Activated CD8-positive, alpha-beta T cell treated with anti-CD3 and anti-CD28 coated beads, Interleukin-2, amount 10 ng/mL, durations not matched to agents 7 days and 5 days (primary cell): Measurements from ENCODE around the gene OR56A4. TPM values are rescaled to one million over a fixed set of nuclear protein-coding genes. Genes with fewer than 3 reads are reported as not detected.
"Not testable (repeated sequence)": the region's sequence is repeated elsewhere in the genome, so short reads cannot be mapped to it uniquely, and the experiment has no call there.

ENCODE experiments used
- ATAC-seq: fragments of 150-1000 bp; cut with Tn5 transposase; one replicate; pipeline ENCODE4 v1.10.0; 2021; ENCODE audit warnings: moderate library complexity
- CTCF ChIA-PET: fragments of 350-600 bp; sonication (Branson Sonifier 250); formaldehyde crosslinking; loops from one replicate; lab custom pipeline; 2021; ENCODE audit warnings: antibody characterized with exemption; lab: Charles Lee
- POLR2A ChIA-PET: fragments of 350-600 bp; sonication (Branson Sonifier 250); formaldehyde crosslinking; loops from one replicate; lab custom pipeline; 2021; ENCODE audit warnings: antibody characterized with exemption; lab: Charles Lee
- DNase-seq: peaks from one replicate; pipeline ENCODE4 v3.0.0-alpha.2; 2020
- H3K27ac Mint-ChIP-seq: one replicate; pipeline ENCODE4 v1.8.0; 2021; ENCODE audit warnings: mild to moderate bottlenecking, mixed read lengths
- H3K27me3 Mint-ChIP-seq: one replicate; pipeline ENCODE4 v1.8.0; 2021; ENCODE audit warnings: low read depth, mixed read lengths
- H3K36me3 Mint-ChIP-seq: one replicate; pipeline ENCODE4 v1.8.0; 2021; ENCODE audit warnings: low read depth, mixed read lengths
- H3K4me1 Mint-ChIP-seq: one replicate; pipeline ENCODE4 v1.8.0; 2021; ENCODE audit warnings: low read depth, mixed read lengths
- H3K4me3 Mint-ChIP-seq: one replicate; pipeline ENCODE4 v1.8.0; 2021; ENCODE audit warnings: mild to moderate bottlenecking, mixed read lengths
- H3K9me3 Mint-ChIP-seq: one replicate; pipeline ENCODE4 v1.8.0; 2022; ENCODE audit warnings: mixed read lengths; ENCODE audit not compliant: insufficient read depth
- total RNA-seq, 2 experiments: library from RNA; stranded (reverse); gene quantifications; one replicate each; pipeline ENCODE4 v1.2.3, GENCODE V29; 2021

The OR56A4 gene
- total RNA-seq, 2 experiments from 2014 or later, result not detected

DNA sequence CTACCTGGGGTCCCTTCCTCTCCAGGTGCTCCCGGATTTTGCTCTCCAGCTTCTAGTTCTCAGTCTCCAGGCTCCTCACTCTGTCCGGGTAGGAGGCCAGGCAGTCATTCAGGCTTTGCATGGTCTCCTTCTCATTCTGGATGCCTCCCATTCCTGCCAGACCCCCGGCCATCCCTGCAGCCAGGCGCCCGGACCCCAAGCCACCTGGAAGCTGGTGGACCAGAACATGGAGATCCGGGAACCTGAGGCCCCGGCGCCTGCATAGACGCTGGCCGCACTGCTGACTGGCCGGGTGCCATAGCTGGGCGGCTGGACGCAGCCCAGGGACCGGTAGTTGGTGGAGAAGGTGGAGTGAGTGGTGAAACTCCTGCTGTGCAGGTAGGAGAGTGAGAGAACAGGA is 12.0 kb downstream of the OR56A4 start:
- DNase-seq, result no peak
- no peak overlapping the region for H3K4me3 Mint-ChIP-seq
- CTCF ChIA-PET, result no interaction called here
- H3K27ac Mint-ChIP-seq, result no peak overlapping the region
- H3K27me3 Mint-ChIP-seq, result peaks cover 3% of the 10 kb centered on the region
- no peaks in the 10 kb centered on the region for H3K9me3 Mint-ChIP-seq
- no peaks in the 10 kb centered on the region for H3K36me3 Mint-ChIP-seq
- POLR2A ChIA-PET, result no interaction called here
- ATAC-seq, result no peak
- H3K4me1 Mint-ChIP-seq, result no peaks in the 10 kb centered on the region

GRCh38 chr11:5992604-5993251 is 14.0 kb downstream of the OR56A4 start:
- Mint-ChIP-seq H3K9me3 (no peaks in the 10 kb centered on the region), H3K4me3 (no peak overlapping the region), H3K27ac (no peak overlapping the region), H3K27me3 (peaks cover 3% of the 10 kb centered on the region), H3K36me3 (no peaks in the 10 kb centered on the region), H3K4me1 (no peaks in the 10 kb centered on the region)
- DNase-seq, result no peak
- ChIA-PET CTCF (interaction anchor here (0.6 to 1.0 kb wide), 3 partner anchors 324 to 370 kb away, joined by 3 to 5 read pairs (median 4); no protein-coding TSS in a partner anchor), POLR2A (no interaction called here)
- no peak for ATAC-seq

GRCh38 chr11:5992150-5992549 is 14.6 kb downstream of the OR56A4 start:
- Mint-ChIP-seq H3K27ac (no peak overlapping the region), H3K4me3 (no peak overlapping the region), H3K9me3 (no peaks in the 10 kb centered on the region), H3K27me3 (peaks cover 5% of the 10 kb centered on the region), H3K36me3 (no peaks in the 10 kb centered on the region), H3K4me1 (no peaks in the 10 kb centered on the region)
- ChIA-PET CTCF (interaction anchor here (0.9 to 1.0 kb wide), 2 partner anchors 359 to 371 kb away, joined by 4 to 5 read pairs; no protein-coding TSS in a partner anchor), POLR2A (no interaction called here)
- DNase-seq (no peak), ATAC-seq (no peak)

DNA sequence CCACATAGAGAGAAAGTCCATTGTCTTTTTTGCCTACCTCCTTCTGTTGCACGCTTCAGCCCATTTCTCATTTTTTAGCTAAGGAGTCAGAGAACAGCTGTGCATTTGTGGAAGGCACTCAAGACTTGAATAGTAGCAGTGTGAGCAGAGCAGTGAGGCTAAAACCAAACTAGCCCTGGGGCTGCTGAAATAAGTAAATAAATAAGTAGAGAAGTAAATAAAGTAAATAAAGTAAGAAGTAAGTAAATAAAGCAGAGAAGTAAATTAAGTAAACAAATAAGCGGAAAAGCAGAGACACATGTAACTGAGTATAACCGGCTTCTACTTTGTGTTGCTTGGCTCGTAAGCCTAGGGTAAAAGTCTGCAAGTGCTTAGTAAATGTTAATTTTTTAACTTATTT is 17.5 kb downstream of the OR56A4 start:
- Mint-ChIP-seq H3K27me3 (peaks cover 5% of the 10 kb centered on the region), H3K9me3 (no peaks in the 10 kb centered on the region), H3K4me3 (no peak overlapping the region), H3K27ac (no peak overlapping the region), H3K36me3 (no peaks in the 10 kb centered on the region), H3K4me1 (no peaks in the 10 kb centered on the region)
- DNase-seq (no peak), ATAC-seq (no peak)
- CTCF ChIA-PET, result interaction anchor here (0.9 kb wide), 1 partner anchor 374 kb away, joined by 4 read pairs; no protein-coding TSS in a partner anchor
- POLR2A ChIA-PET, result no interaction called here

- Mint-ChIP-seq H3K27ac (no peak within 1 kb of the TSS), H3K4me3 (no peak within 1 kb of the TSS), H3K36me3 (no peaks in the 10 kb centered on the region), H3K27me3 (peaks cover 8% of the 10 kb centered on the region), H3K9me3 (no peaks in the 10 kb centered on the region), H3K4me1 (no peaks in the 10 kb centered on the region)
- no peak for ATAC-seq
- ChIA-PET POLR2A (no interaction called here), CTCF (no interaction called here)
- no peak for DNase-seq
Measured at GRCh38 chr11:5986885-5987284, 19.9 kb downstream of the OR56A4 start, which contains the start of gene OR52L1. Gene OR52L1 (minus strand): TSS chr11:5986985. CDS start chr11:5986930, 55 bp downstream.

DNA sequence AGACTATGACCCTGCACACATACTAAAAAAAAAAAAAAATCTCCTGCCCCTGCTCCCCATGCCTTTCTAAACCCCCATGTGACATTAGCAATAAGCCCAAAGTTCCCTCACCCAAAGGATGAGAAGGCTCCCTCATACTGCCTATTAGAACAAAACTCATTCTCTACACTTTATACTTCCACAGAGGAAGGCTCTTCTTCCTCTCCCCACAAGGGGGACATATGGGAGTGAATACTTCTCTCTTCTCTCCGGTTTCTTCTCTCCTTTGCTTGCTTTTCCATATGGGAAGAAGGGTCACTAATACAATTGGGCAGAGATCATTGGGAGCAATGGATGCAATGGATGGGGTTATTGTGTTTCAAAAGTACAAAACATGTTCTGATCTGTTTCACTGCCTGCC is 23.3 kb downstream of the OR56A4 start:
- no peaks in the 10 kb centered on the region for H3K36me3 Mint-ChIP-seq
- CTCF ChIA-PET, result no interaction called here
- H3K27ac Mint-ChIP-seq, result no peak overlapping the region
- no peak overlapping the region for H3K4me3 Mint-ChIP-seq
- no peaks in the 10 kb centered on the region for H3K9me3 Mint-ChIP-seq
- ATAC-seq (no peak), DNase-seq (no peak)
- POLR2A ChIA-PET, result no interaction called here
- H3K27me3 Mint-ChIP-seq, result peaks cover 8% of the 10 kb centered on the region
- H3K4me1 Mint-ChIP-seq, result no peaks in the 10 kb centered on the region

DNA sequence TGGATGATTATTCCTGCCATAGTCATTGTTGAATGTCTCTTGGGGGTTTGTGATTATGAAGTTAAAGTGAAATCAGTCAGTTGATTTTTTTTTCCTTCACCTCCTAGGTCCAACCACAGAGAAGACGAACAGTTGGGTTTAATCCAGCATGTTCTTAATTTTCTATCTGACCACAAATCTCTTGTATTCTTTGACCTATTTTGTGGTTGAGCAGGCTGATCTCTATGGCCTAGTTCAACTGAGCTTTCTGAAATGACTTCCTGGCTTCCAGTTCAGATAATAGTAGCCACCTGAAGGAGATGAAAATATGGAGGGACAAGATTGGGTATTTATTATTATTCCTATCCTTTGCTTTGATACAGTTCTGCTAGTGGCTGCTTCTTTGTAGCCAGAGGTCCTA is 33.2 kb downstream of the OR56A4 start:
- DNase-seq (no peak), ATAC-seq (no peak)
- ChIA-PET POLR2A (no interaction called here), CTCF (no interaction called here)
- Mint-ChIP-seq H3K4me1 (no peaks in the 10 kb centered on the region), H3K4me3 (no peak overlapping the region), H3K9me3 (no peaks in the 10 kb centered on the region), H3K27me3 (peaks cover 3% of the 10 kb centered on the region), H3K36me3 (no peaks in the 10 kb centered on the region), H3K27ac (no peak overlapping the region)

DNA sequence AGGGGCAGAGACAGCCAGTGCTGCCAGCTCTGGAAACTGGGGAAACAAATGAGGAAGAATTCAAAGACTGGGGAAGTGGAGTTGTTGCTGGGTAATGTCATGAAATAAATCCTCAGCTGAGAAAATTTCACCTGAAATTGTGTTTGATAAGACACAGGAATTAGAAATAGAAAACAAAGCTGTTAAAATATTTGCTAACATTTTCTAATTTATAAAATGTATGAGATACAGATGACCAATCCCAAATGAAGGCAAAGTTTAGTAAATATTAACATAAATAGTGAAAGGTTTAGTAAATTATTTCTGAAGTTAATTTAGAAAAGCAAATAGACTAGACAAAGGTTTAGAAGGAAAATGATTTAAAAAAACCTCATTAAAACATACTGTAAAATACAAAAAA is 38.4 kb downstream of the OR56A4 start, which contains the start of gene OR56A5:
Gene OR56A5 (minus strand): TSS at position 101 of the 400 bp plus-strand sequence. CDS start 0 bp downstream, at position 101.
- H3K27me3 Mint-ChIP-seq, result peaks cover 3% of the 10 kb centered on the region
- H3K9me3 Mint-ChIP-seq, result no peaks in the 10 kb centered on the region
- DNase-seq (no peak), ATAC-seq (no peak)
- H3K4me3 Mint-ChIP-seq, result no peak within 1 kb of the TSS
- H3K27ac Mint-ChIP-seq, result no peak within 1 kb of the TSS
- H3K36me3 Mint-ChIP-seq, result no peaks in the 10 kb centered on the region
- ChIA-PET CTCF (no interaction called here), POLR2A (no interaction called here)
- H3K4me1 Mint-ChIP-seq, result no peaks in the 10 kb centered on the region

- ChIA-PET CTCF (no interaction called here), POLR2A (no interaction called here)
- Mint-ChIP-seq H3K4me3 (no peak overlapping the region), H3K27me3 (peaks cover 3% of the 10 kb centered on the region), H3K36me3 (no peaks in the 10 kb centered on the region), H3K27ac (no peak overlapping the region), H3K9me3 (peaks cover 4% of the 10 kb centered on the region), H3K4me1 (no peaks in the 10 kb centered on the region)
- ATAC-seq (no peak), DNase-seq (no peak)
Measured at GRCh38 chr11:5967708-5968107, 39.0 kb downstream of the OR56A4 start.

GRCh38 chr11:5966958-5967357 is 39.8 kb downstream of the OR56A4 start:
- ATAC-seq (no peak), DNase-seq (no peak)
- ChIA-PET CTCF (no interaction called here), POLR2A (no interaction called here)
- peaks cover 3% of the 10 kb centered on the region for H3K27me3 Mint-ChIP-seq
- H3K9me3 Mint-ChIP-seq, result peaks cover 7% of the 10 kb centered on the region
- H3K4me1 Mint-ChIP-seq, result no peaks in the 10 kb centered on the region
- H3K36me3 Mint-ChIP-seq, result no peaks in the 10 kb centered on the region
- no peak overlapping the region for H3K27ac Mint-ChIP-seq
- no peak overlapping the region for H3K4me3 Mint-ChIP-seq

DNA sequence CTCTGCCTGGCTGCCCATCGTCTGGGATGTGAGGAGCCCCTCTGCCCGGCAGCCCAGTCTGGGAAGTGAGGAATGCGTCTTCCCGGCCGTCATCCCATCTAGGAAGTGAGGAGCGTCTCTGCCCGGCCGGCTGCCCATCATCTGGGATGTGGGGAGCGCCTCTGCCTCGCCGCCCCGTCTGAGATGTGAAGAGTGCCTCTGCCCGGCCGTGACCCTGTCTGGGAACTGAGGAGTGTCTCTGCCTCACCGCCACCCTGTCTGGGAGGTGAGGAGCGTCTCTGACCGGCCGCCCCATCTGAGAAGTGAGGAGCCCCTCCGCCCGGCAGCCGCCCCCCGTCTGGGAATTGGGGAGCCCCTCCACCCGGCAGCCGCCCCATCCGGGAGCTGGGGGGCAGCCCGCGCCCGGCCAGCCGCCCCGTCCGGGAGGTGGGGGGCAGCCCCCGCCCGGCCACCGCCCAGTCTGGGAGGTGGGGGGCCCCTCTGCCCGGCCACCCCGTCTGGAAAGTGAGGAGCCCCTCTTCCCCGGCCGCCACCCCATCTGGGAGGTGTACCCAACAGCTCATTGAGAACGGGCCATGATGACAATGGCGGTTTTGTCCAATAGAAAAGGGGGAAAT is 45.9 kb downstream of the OR56A4 start:
- CTCF ChIA-PET, H3K4me3 Mint-ChIP-seq, POLR2A ChIA-PET, DNase-seq, H3K27me3 Mint-ChIP-seq, H3K4me1 Mint-ChIP-seq, ATAC-seq, H3K36me3 Mint-ChIP-seq, H3K27ac Mint-ChIP-seq, H3K9me3 Mint-ChIP-seq: not testable (repeated sequence)

DNA sequence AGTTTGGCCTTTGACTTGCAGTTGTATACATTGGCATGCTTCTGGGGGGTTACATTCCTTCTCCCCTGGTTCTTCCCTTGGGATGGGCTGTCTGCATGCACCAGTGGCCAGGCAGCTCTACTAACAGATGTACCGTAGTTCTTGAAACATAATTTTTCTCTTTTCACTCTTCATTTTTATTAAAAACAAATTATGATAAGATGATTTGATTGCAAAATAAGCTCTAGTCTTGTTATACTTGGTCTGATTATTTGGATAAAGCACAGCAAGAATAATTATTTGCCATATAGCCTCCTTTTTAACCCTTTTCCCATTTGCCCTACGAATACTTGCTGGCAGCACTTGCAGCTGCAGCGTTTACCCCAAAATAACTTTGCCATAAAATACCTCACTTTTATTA is 51.2 kb downstream of the OR56A4 start:
- POLR2A ChIA-PET, result no interaction called here
- no peak for DNase-seq

More for the DNA sequence above, 51.2 kb downstream of the OR56A4 start:
- Mint-ChIP-seq H3K27ac (no peak overlapping the region), H3K4me1 (no peaks in the 10 kb centered on the region), H3K9me3 (no peaks in the 10 kb centered on the region), H3K36me3 (no peaks in the 10 kb centered on the region), H3K4me3 (no peak overlapping the region), H3K27me3 (peaks cover 8% of the 10 kb centered on the region)
- CTCF ChIA-PET, result no interaction called here
- no peak for ATAC-seq
